Keratinocyte (primary cell): ENCODE measurements around the gene DCAKD. TPM values are rescaled to one million over a fixed set of nuclear protein-coding genes. Genes with fewer than 3 reads are reported as not detected.

ENCODE experiments used
- DNase-seq: peaks from one replicate; pipeline ENCODE4 v3.0.0-alpha.2; 2011; ENCODE audit warnings: low read depth, missing footprints, low spot score
- FAIRE-seq: peaks from 2 replicates; lab custom pipeline; 2011; peaks lifted over from hg19 to GRCh38; lab: Jason Lieb, UNC
- H2AFZ ChIP-seq: 2 replicates; pipeline ENCODE4 v1.6.0; 2012; ENCODE audit warnings: low read length, control low read depth, inconsistent platforms; ENCODE audit not compliant: control insufficient read depth
- H3K27ac ChIP-seq: 2 replicates; pipeline ENCODE4 v1.5.1; 2011; ENCODE audit warnings: low read length; ENCODE audit not compliant: control insufficient read depth, insufficient read depth
- H3K27me3 ChIP-seq: 3 replicates; pipeline ENCODE4 v1.6.0; 2011; ENCODE audit warnings: low read length; ENCODE audit not compliant: control insufficient read depth, insufficient read depth; ENCODE audit errors: extremely low read depth
- H3K36me3 ChIP-seq, 2 experiments: 2 replicates in 1 of 2; 3 replicates in 1 of 2; pipeline ENCODE4 v1.5.1; 2011; ENCODE audit warnings: low read length in 2 of 2, mild to moderate bottlenecking in 1 of 2; ENCODE audit not compliant: control insufficient read depth in 2 of 2, insufficient read depth in 2 of 2; ENCODE audit errors: extremely low read depth in 1 of 2
- H3K4me1 ChIP-seq: 3 replicates; pipeline ENCODE4 v1.5.1; 2011; ENCODE audit warnings: low read length; ENCODE audit not compliant: control insufficient read depth, insufficient read depth; ENCODE audit errors: extremely low read depth
- H3K4me2 ChIP-seq: 3 replicates; pipeline ENCODE4 v1.6.0; 2011; ENCODE audit warnings: low read depth, low read length; ENCODE audit not compliant: control insufficient read depth, insufficient read depth; ENCODE audit errors: extremely low read depth
- H3K4me3 ChIP-seq, 3 experiments: fragments of 200-600 bp in 1 of 3; sonication (generic) in 1 of 3; 2 replicates in 2 of 3; 3 replicates in 1 of 3; pipeline ENCODE4 v1.5.1; 2011 to 2016; ENCODE audit warnings: low read length in 3 of 3, mild to moderate bottlenecking in 3 of 3, control low read depth in 2 of 3, inconsistent platforms in 1 of 3, low read depth in 1 of 3, mixed read lengths in 1 of 3, mixed run types in 1 of 3, moderate library complexity in 1 of 3; ENCODE audit not compliant: control insufficient read depth in 2 of 3, insufficient read depth in 2 of 3; ENCODE audit errors: extremely low read depth in 1 of 3
- H3K79me2 ChIP-seq: 2 replicates; pipeline ENCODE4 v1.6.0; 2012; ENCODE audit warnings: low read length; ENCODE audit not compliant: control insufficient read depth, insufficient read depth
- H3K9ac ChIP-seq: 3 replicates; pipeline ENCODE4 v1.6.0; 2011; ENCODE audit warnings: low read length; ENCODE audit not compliant: control insufficient read depth, insufficient read depth; ENCODE audit errors: extremely low read depth
- H3K9me1 ChIP-seq: 3 replicates; pipeline ENCODE4 v1.6.0; 2011; ENCODE audit warnings: low read length; ENCODE audit not compliant: control insufficient read depth, insufficient read depth; ENCODE audit errors: extremely low read depth
- H3K9me3 ChIP-seq: 2 replicates; pipeline ENCODE4 v1.5.1; 2012; ENCODE audit warnings: low read depth, low read length; ENCODE audit not compliant: control insufficient read depth
- H4K20me1 ChIP-seq: 3 replicates; pipeline ENCODE4 v1.6.0; 2011; ENCODE audit warnings: low read length; ENCODE audit not compliant: control insufficient read depth, insufficient read depth; ENCODE audit errors: extremely low read depth
- EZH2 ChIP-seq: IDR thresholded peaks from one replicate; pipeline ENCODE4 v1.6.1; 2012; ENCODE audit warnings: inconsistent platforms, mild to moderate bottlenecking, low read length, moderate library complexity
- dilution Hi-C: fragments of 300-500 bp; cut with MboI; formaldehyde crosslinking; loops from one replicate; pipeline ENCODE4 v1.7.0; 2020; ENCODE audit warnings: low sequenced_read_pairs; ENCODE audit not compliant: extremely low pct_ligation_motif_present
- polyA plus RNA-seq, 5 experiments: library from polyadenylated mRNA; depleted of rRNA in 3 of 5; stranded (reverse) in 3 of 5; stranded (forward) in 1 of 5; unstranded in 1 of 5; fragments of >200 nt; gene quantifications; 1 replicate in 1 of 5; 2 replicates in 3 of 5; 3 replicates in 1 of 5; pipeline versions ENCODE4 v1.2.1 to v1.2.3, GENCODE V29; 2011 to 2012; ENCODE audit warnings: missing spikeins in 2 of 5, low read depth in 1 of 5, low replicate concordance in 1 of 5
- TF ChIP-seq, protein P1 (sequence below), 3 experiments: IDR thresholded peaks in 1 of 3; conservative IDR thresholded peaks in 1 of 3; optimal IDR thresholded peaks in 1 of 3; 2 replicates in 2 of 3; 3 replicates in 1 of 3; pipeline versions ENCODE3 to v1.5.1; 2011; ENCODE audit warnings: low read length in 3 of 3, mild to moderate bottlenecking in 3 of 3, moderate library complexity in 2 of 3, control low read depth in 1 of 3, inconsistent platforms in 1 of 3; ENCODE audit not compliant: insufficient read depth in 2 of 3; ENCODE audit errors: extremely low read depth in 1 of 3

DCAKD gene
- polyA plus RNA-seq, 1 donor (not counting 4 experiments of a cell fraction or from before 2014, with no cell fraction given), result 18.7 TPM

DNA sequence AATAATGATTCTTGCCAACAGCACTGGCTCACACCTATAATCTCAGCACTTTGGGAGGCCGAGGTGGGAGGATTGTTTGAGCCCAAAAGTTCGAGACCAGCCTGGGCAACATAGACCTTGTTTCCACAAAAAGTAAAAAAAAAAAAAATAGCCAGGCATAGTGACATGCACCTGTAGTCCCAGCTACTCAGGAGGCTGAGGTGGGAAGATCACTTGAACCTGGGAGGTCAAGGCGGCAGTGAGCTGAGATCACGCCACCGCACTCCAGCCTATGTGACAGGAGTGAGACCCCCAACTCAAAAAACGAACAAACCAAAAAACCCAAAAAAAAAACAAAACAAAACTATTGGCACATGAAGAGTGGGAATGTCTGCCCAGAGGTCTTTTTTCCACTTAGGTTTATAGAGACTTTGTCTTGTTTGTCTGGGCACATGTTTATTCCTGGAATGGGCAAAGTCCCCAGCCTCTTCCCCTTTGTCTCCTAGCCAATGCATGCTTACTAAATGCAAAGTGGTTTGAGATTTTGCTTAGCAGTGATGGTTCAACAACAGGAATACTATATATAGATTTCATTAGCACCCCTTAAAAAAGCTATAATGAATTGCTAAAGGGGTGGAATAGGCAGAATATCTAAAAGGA is 35.6 kb upstream of the DCAKD start:
- peaks cover 4% of the 10 kb centered on the region for H3K79me2 ChIP-seq
- H3K4me2 ChIP-seq, result no peak overlapping the region
- H4K20me1 ChIP-seq, result no peaks in the 10 kb centered on the region
- dilution Hi-C loops, result no loop called here
- H3K27me3 ChIP-seq, result no peaks in the 10 kb centered on the region
- FAIRE-seq, result no peak
- no peak overlapping the region for H3K9ac ChIP-seq
- no peak overlapping the region for H3K27ac ChIP-seq
- H3K4me3 ChIP-seq, result no peak overlapping the region
- H3K36me3 ChIP-seq, result peaks cover 40 to 47% of the 10 kb centered on the region in 2 experiments
- H3K9me3 ChIP-seq, result peaks cover 2% of the 10 kb centered on the region
- TF ChIP-seq EZH2, result no peak
- TF ChIP-seq, protein P1, sequence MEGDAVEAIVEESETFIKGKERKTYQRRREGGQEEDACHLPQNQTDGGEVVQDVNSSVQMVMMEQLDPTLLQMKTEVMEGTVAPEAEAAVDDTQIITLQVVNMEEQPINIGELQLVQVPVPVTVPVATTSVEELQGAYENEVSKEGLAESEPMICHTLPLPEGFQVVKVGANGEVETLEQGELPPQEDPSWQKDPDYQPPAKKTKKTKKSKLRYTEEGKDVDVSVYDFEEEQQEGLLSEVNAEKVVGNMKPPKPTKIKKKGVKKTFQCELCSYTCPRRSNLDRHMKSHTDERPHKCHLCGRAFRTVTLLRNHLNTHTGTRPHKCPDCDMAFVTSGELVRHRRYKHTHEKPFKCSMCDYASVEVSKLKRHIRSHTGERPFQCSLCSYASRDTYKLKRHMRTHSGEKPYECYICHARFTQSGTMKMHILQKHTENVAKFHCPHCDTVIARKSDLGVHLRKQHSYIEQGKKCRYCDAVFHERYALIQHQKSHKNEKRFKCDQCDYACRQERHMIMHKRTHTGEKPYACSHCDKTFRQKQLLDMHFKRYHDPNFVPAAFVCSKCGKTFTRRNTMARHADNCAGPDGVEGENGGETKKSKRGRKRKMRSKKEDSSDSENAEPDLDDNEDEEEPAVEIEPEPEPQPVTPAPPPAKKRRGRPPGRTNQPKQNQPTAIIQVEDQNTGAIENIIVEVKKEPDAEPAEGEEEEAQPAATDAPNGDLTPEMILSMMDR (optimal IDR thresholded peaks at IDR 0.05 in 1 of 3, IDR thresholded peaks at IDR 0.05 in 1 of 3, conservative IDR thresholded peaks at IDR 0.05 in 1 of 3; ENCODE audit: extremely low read depth in 1 of 3, insufficient read depth in 2 of 3, low read length in 3 of 3), result no peak
- peaks cover 2% of the 10 kb centered on the region for H3K4me1 ChIP-seq
- H2AFZ ChIP-seq, result no peak overlapping the region
- no peaks in the 10 kb centered on the region for H3K9me1 ChIP-seq
- no peak for DNase-seq

DNA sequence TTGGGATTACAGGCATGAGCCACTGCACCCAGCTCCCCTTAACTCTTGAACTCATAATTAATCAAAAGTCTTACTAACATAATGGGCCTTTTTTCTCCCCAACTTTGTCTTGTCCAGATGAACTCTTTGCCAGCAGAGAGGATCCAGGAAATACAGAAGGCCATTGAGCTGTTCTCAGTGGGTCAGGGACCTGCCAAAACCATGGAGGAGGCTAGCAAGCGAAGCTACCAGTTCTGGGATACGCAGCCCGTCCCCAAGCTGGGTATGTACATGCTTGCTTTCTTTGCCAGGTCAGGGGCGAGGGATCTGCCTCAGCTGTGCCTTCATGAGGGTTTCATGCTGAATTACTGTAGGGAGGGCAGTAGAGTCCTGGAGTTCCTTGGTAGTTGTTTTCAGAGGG is 35.0 kb upstream of the DCAKD start:
- H3K27ac ChIP-seq, result no peak overlapping the region
- H2AFZ ChIP-seq, result no peak overlapping the region
- H3K79me2 ChIP-seq, result peaks cover 6% of the 10 kb centered on the region
- no peak for DNase-seq
- no peak for FAIRE-seq
- no peak overlapping the region for H3K4me2 ChIP-seq
- no peaks in the 10 kb centered on the region for H3K4me1 ChIP-seq
- H3K36me3 ChIP-seq, result peaks cover 40 to 44% of the 10 kb centered on the region in 2 experiments
- H3K9ac ChIP-seq, result no peak overlapping the region
- no peaks in the 10 kb centered on the region for H4K20me1 ChIP-seq
- dilution Hi-C loops, result no loop called here
- H3K9me1 ChIP-seq, result no peaks in the 10 kb centered on the region
- H3K27me3 ChIP-seq, result no peaks in the 10 kb centered on the region
- no peaks in the 10 kb centered on the region for H3K9me3 ChIP-seq
- TF ChIP-seq EZH2, result no peak
- TF ChIP-seq, protein P1 (optimal IDR thresholded peaks at IDR 0.05 in 1 of 3, IDR thresholded peaks at IDR 0.05 in 1 of 3, conservative IDR thresholded peaks at IDR 0.05 in 1 of 3; ENCODE audit: extremely low read depth in 1 of 3, insufficient read depth in 2 of 3, low read length in 3 of 3), result no peak
- no peak overlapping the region for H3K4me3 ChIP-seq
